Measurements from ENCODE around the gene ANXA4.
A peak's percentile ranks its signal among the peaks of the same experiment; 100 is the strongest.
"Not testable (repeated sequence)": the region's sequence is repeated elsewhere in the genome, so short reads cannot be mapped to it uniquely, and the experiment has no call there.

Gene ANXA4

GRCh38 chr2:69811591-69811990 lies 69.7 kb downstream of the ANXA4 start:
- DNase-seq = no peak

- DNase-seq = no peak
These were observed 73.8 kb downstream of the ANXA4 start for GRCh38 chr2:69815717-69816116.

GRCh38 chr2:69816923-69817542 lies 75.1 kb downstream of the ANXA4 start:
- DNase-seq = peak; percentile 68 to 81

- DNase-seq = no peak
These were observed 76.0 kb downstream of the ANXA4 start for GRCh38 chr2:69817729-69818501.

- no peak for DNase-seq
These were observed 86.0 kb downstream of the ANXA4 start for GRCh38 chr2:69827796-69828540.

- no peak for DNase-seq
These were observed 87.0 kb downstream of the ANXA4 start for GRCh38 chr2:69828938-69829255.

GRCh38 chr2:69829256-69830044 lies 87.5 kb downstream of the ANXA4 start, which contains the start of gene GMCL1:
Gene GMCL1 (plus strand): TSS chr2:69829660. CDS start chr2:69829893, 233 bp downstream.
- DNase-seq = peak; percentile 99

- peak; percentile 37 to 57 for DNase-seq
These were observed 88.3 kb downstream of the ANXA4 start for GRCh38 chr2:69830045-69830905.

- DNase-seq = not testable (repeated sequence)
These were observed 88.9 kb downstream of the ANXA4 start for GRCh38 chr2:69830906-69831241.

GRCh38 chr2:69831354-69831905 lies 89.5 kb downstream of the ANXA4 start:
- no peak for DNase-seq

- DNase-seq = no peak
These were observed 91.8 kb downstream of the ANXA4 start for GRCh38 chr2:69833752-69834151.

GRCh38 chr2:69835666-69836065 lies 93.7 kb downstream of the ANXA4 start:
- no peak for DNase-seq

GRCh38 chr2:69836316-69836715 lies 94.4 kb downstream of the ANXA4 start:
- DNase-seq = no peak

- no peak for DNase-seq
These were observed 95.6 kb downstream of the ANXA4 start for GRCh38 chr2:69837533-69837932.

GRCh38 chr2:69843993-69844392 lies 102.1 kb downstream of the ANXA4 start:
- DNase-seq = no peak

GRCh38 chr2:69844560-69844959 lies 102.6 kb downstream of the ANXA4 start:
- DNase-seq = no peak

- no peak for DNase-seq
These were observed 104.5 kb downstream of the ANXA4 start for GRCh38 chr2:69846182-69847067.

GRCh38 chr2:69847068-69847828 lies 105.3 kb downstream of the ANXA4 start:
- no peak for DNase-seq

- DNase-seq = no peak
These were observed 106.4 kb downstream of the ANXA4 start for GRCh38 chr2:69848186-69848790.

- no peak for DNase-seq
These were observed 116.3 kb downstream of the ANXA4 start for GRCh38 chr2:69858261-69858660.

All from activated CD4-positive, alpha-beta T cell treated with anti-CD3 and anti-CD28 coated beads, Interleukin-2, amount 50 U/mL, for 48 hours (primary cell).